Thoracic aorta (tissue), 2 donors: ENCODE data around the gene PRDM5. TPM values are rescaled to one million over a fixed set of nuclear protein-coding genes. Genes with fewer than 3 reads are reported as not detected.

Experiments
- ATAC-seq: fragments of 150-250 bp; one replicate; pipeline ENCODE4 v1.8.0; 2017; ENCODE audit warnings: low read depth; ENCODE audit not compliant: insufficient number of reproducible peaks, low FRiP score
- DNase-seq: peaks from one replicate; pipeline ENCODE4 v3.0.0-alpha.2; 2020; ENCODE audit warnings: low spot score
- H3K27ac ChIP-seq, 2 donors: fragments of 200-600 bp; sonication (generic); 1 replicate in 1 of 2; 2 replicates in 1 of 2; pipeline ENCODE4 v1.5.1; 2016; ENCODE audit warnings: mild to moderate bottlenecking in 2 of 2, moderate library complexity in 2 of 2
- H3K27me3 ChIP-seq: fragments of 200-600 bp; sonication (generic); replicated peaks from 2 replicates; pipeline ENCODE4 v1.6.0; 2016; ENCODE audit warnings: mild to moderate bottlenecking; ENCODE audit not compliant: insufficient read depth
- H3K36me3 ChIP-seq: fragments of 200-600 bp; sonication (generic); one replicate; pipeline ENCODE4 v1.5.1; 2016
- H3K4me1 ChIP-seq, 2 donors: fragments of 200-600 bp; sonication (generic); 1 replicate in 1 of 2; 2 replicates in 1 of 2; pipeline versions ENCODE4 v1.5.1 to v1.6.0; 2016; ENCODE audit warnings: low read depth in 2 of 2, mild to moderate bottlenecking in 1 of 2; ENCODE audit not compliant: control insufficient read depth in 1 of 2
- H3K4me3 ChIP-seq: fragments of 200-600 bp; sonication (generic); 2 replicates; pipeline ENCODE4 v1.5.1; 2016; ENCODE audit warnings: mild to moderate bottlenecking
- H3K9me3 ChIP-seq: fragments of 200-600 bp; sonication (generic); 2 replicates; pipeline ENCODE4 v1.5.1; 2016
- total RNA-seq, 2 donors: library from RNA; depleted of rRNA; stranded (reverse); fragments of >200 nt; gene quantifications; one replicate each; pipeline versions ENCODE4 v1.1.0 to v1.2.3, GENCODE V29; 2016
- TF ChIP-seq, protein P1 (sequence below): fragments of 200-600 bp; sonication (generic); IDR thresholded peaks from one replicate; pipeline ENCODE4 v1.5.1; 2019; ENCODE audit warnings: antibody characterized with exemption

The PRDM5 gene
- total RNA-seq, 2 donors from 2014 or later: 16.6 to 19.9 TPM

DNA sequence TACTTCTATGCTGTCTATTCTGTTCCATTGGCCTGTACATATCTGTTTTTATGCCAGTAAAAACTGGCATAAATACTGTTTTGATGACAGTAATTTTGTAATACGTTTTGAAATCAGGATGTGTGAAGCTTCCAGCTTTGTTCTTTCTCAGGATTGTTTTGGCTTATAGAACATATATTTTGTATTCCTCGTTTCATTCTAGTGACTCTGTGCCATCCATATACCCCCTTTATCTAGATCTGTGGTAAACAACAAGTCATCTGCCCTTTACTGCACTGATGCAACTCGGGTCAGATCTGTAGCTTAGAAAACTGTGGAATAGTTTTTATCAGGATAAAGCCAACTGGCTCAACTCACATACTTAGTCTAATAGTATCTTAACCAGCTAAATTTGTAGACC, 233.7 kb downstream of the PRDM5 start:
- no peak overlapping the region for H3K27ac ChIP-seq
- no peak overlapping the region for H3K4me3 ChIP-seq
- ATAC-seq: no peak
- TF ChIP-seq, protein P1, sequence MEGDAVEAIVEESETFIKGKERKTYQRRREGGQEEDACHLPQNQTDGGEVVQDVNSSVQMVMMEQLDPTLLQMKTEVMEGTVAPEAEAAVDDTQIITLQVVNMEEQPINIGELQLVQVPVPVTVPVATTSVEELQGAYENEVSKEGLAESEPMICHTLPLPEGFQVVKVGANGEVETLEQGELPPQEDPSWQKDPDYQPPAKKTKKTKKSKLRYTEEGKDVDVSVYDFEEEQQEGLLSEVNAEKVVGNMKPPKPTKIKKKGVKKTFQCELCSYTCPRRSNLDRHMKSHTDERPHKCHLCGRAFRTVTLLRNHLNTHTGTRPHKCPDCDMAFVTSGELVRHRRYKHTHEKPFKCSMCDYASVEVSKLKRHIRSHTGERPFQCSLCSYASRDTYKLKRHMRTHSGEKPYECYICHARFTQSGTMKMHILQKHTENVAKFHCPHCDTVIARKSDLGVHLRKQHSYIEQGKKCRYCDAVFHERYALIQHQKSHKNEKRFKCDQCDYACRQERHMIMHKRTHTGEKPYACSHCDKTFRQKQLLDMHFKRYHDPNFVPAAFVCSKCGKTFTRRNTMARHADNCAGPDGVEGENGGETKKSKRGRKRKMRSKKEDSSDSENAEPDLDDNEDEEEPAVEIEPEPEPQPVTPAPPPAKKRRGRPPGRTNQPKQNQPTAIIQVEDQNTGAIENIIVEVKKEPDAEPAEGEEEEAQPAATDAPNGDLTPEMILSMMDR: no peak
- no peaks in the 10 kb centered on the region for H3K36me3 ChIP-seq
- no peaks in the 10 kb centered on the region for H3K4me1 ChIP-seq
- no peaks in the 10 kb centered on the region for H3K27me3 ChIP-seq
- no peak for DNase-seq
- no peaks in the 10 kb centered on the region for H3K9me3 ChIP-seq

DNA sequence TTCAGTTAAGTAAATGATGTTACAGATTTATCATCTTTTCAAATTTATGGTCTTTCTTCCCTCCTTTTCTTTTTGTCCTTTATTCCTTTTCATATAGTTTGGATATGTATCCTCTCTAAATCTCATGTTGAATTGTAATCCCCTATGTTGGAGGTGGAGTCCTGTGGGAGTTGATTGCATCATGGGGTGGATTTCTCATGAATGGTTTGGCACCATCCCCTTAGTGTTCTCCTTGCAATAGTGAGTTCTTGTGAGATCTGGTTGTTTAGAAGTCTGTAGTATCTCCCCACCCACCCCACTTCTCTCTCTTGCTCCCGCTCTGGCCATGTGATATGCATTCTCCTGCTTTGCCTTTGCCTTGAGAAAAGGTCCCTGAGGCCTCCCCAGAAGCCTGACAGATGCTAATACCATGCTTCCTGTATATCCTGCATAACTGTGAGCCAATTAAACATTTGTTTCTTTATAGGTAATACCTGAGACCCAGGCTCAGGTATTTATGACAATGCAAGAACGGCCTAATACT, 236.7 kb downstream of the PRDM5 start:
- DNase-seq: no peak

DNA sequence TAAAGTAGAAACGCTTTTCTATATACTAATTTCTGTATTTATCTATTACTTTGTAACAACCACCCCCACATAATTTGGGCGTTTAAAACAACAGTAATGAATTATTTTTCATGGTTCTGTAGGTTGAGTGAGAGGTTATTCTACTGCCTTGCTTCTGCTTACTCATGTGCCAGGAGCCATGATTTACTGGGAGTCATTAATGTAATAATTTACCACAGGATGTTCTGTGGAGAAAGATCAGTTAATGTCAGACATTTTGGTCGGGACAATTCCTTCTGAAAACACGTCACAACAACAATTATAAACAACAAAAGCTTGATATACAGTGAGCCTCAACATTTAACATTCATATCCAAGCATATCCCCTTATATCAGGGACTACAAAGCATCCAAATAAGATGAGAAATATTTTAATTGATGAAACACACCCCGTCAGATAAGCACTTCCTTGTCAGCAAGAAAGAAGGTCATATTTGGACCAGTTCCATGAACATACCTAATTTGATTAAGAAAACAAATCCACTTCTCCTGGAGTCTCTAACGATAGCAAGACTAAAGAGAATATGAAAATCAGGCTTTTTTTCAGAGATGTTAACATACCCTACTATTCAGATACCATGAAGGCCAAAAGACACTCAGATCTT, 238.5 kb downstream of the PRDM5 start:
- no peaks in the 10 kb centered on the region for H3K27me3 ChIP-seq
- H3K36me3 ChIP-seq: no peaks in the 10 kb centered on the region
- H3K4me1 ChIP-seq: no peaks in the 10 kb centered on the region
- ATAC-seq (no peak), DNase-seq (no peak)
- H3K4me3 ChIP-seq: no peak overlapping the region
- no peak overlapping the region for H3K27ac ChIP-seq
- no peaks in the 10 kb centered on the region for H3K9me3 ChIP-seq
- TF ChIP-seq, protein P1: no peak

More for the DNA sequence above, 236.7 kb downstream of the PRDM5 start:
- Histone ChIP-seq H3K4me3 (no peak overlapping the region), H3K4me1 (no peaks in the 10 kb centered on the region), H3K9me3 (no peaks in the 10 kb centered on the region), H3K36me3 (no peaks in the 10 kb centered on the region), H3K27me3 (no peaks in the 10 kb centered on the region), H3K27ac (no peak overlapping the region)
- TF ChIP-seq, protein P1: no peak
- ATAC-seq: no peak

DNA sequence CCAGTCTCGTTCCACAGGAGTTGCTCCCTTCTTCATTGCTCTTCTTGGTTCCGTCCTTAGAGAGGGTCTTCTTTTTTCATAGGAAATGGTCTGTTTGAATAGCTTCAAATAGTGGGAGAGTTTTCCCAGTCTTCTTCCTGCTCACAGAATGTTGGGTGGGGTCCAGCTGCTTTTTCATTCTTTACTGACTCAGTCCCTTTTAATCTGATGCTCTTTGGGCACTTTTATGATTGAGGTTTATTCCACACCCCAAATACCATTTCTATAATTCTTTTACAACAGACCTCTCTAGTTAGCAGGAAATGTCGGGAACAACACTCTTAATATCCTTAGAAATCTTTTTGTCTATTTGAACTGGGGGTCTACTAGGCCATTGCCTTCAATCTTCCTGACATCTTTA, 239.5 kb downstream of the PRDM5 start:
- ATAC-seq (no peak), DNase-seq (no peak)
- Histone ChIP-seq H3K27ac (no peak overlapping the region), H3K4me1 (no peaks in the 10 kb centered on the region), H3K27me3 (no peaks in the 10 kb centered on the region), H3K4me3 (no peak overlapping the region), H3K36me3 (no peaks in the 10 kb centered on the region), H3K9me3 (no peaks in the 10 kb centered on the region)
- TF ChIP-seq, protein P1: no peak

- H3K4me1 ChIP-seq: no peaks in the 10 kb centered on the region
- H3K9me3 ChIP-seq: no peaks in the 10 kb centered on the region
- no peak overlapping the region for H3K4me3 ChIP-seq
- no peaks in the 10 kb centered on the region for H3K36me3 ChIP-seq
- TF ChIP-seq, protein P1: no peak
- H3K27me3 ChIP-seq: no peaks in the 10 kb centered on the region
- ATAC-seq (no peak), DNase-seq (no peak)
- no peak overlapping the region for H3K27ac ChIP-seq
Observed at GRCh38 chr4:120680647-120681228, 241.8 kb downstream of the PRDM5 start.
